Suppressor macrophage (primary cell): ENCODE data around the gene FMN1.

ENCODE experiments used
- DNase-seq, 4 experiments: peaks; one replicate each; pipeline ENCODE4 v3.0.0-alpha.2; 2020 to 2022

FMN1 gene

DNA sequence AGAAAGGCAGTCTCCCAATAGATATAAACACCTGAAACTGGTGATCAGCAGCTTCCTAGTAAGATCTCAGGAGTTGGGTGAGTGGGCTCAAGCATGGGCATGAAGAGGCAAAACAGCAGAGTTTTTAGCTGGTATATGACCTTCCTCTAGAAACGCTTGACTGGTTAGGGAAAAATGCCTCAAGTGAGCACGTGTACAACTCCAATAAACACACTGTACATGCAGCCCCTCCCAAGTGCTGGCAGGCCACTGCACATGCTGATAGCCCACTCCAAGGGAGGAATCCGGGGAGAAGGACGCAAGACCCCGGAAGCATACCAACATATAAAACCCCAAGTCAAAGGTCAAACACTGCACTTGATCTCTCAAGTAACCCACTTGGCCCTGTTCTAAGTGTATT lies 143.0 kb downstream of the FMN1 start:
- DNase-seq, result no peak

DNA sequence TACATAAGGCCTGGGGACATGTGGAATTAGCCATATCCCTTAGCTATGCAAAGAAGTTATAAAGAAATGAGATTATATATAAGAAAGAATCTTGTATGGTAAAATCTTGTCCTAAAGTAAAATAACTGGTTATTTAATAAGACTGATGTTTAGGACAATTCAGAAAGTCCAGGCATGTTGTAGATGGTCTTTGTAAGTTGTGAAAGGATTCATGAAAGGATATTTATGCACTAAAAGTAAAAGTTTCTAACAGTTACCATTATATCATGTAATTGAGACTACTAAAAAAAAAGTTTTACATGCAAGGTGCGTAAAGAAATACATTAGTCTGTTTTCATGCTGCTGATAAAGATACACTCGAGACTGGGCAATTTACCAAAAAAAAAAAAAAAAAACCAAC lies 146.3 kb downstream of the FMN1 start:
- no peak for DNase-seq

DNA sequence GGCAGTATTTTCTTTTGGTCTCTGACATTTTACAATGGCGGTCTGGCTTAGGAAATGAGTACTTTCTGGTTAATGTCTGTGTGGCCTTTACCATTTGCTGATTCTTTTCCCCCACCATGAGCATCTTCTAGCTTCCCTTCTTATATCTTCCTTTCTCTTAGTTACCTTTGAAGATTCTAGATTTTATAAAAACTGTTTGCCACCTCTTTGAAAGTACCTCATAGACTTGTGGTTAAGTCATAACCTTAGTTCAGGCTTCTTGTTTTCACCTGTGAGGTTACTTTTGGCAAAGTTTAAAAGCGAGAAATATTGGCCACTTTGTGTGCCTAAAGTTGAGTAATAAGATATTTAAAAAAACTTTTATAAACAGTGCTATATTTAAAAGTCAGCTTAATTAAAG lies 147.4 kb downstream of the FMN1 start:
- DNase-seq, result no peak

DNA sequence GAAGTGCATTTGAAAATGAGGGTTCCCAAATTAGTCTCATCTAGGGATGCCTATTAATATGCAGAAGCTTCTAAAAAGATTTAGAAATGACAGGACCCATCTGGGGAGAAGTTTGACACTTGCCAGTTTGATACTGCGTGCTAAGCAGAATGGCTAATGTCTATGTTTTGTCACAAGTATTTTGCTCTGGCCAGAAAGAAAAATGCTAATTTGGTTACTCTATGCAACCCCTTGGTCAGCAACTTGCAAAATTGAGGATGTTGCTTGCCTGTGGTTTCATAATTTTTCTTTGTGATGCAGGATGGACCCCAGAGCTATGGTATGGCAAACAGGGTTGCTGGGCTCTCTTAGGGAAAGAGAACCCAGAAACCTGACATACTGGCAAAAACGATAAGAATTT lies 148.2 kb downstream of the FMN1 start:
- DNase-seq, result no peak

DNA sequence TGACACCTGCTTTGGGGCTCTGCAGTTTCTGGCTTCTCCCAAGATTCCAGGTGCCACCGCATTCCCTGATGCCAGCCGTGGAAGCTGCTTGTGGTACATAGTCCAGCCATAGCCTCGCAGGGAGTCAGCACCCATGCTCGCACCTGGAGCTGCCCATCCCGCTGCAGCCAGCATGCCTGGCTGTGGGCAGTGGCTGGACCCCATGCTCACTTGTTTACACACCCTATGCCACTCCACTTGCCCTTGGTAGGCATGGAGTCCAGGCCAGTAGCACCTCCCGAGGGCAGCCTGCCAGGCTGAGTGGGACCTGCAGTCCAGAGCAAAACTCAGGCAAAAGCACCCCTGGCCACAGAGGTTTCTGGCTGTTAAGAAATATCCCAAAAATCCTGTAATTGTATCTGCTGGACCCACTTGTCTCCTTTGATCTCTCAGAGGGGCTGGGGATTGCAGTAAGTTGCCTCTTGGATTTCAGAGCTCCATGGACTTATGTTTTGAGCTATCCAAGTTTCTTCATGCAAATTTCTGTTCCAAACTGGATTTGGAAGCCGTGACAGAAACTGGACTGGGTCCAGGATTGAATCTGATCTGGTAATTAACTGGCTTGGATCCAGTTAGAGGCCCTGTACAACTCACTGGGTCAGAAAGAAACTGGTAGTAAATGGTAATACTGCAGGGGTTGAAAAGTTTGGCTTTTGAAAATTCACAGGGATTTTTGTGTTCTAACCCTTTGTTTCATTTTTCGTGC lies 149.3 kb downstream of the FMN1 start:
- no peak for DNase-seq

DNA sequence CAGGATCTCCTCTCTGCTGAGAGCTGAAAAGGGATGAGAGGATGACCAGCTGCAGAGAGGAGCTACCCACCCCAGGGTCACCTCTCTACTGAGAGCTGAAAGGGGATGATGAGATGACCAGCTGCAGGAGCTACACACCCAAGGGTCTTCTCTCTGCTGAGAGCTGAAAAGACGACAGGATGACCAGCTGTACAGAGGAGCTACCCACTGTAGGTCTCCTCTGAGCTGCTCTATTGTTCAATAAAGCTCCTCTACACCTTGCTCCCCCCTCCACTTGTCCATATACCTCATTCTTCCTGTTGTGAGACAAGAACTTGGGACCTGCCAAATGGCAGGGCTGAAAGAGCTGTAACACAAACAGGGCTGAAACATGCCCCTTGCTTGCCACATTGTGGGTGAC lies 149.9 kb downstream of the FMN1 start:
- no peak for DNase-seq

DNA sequence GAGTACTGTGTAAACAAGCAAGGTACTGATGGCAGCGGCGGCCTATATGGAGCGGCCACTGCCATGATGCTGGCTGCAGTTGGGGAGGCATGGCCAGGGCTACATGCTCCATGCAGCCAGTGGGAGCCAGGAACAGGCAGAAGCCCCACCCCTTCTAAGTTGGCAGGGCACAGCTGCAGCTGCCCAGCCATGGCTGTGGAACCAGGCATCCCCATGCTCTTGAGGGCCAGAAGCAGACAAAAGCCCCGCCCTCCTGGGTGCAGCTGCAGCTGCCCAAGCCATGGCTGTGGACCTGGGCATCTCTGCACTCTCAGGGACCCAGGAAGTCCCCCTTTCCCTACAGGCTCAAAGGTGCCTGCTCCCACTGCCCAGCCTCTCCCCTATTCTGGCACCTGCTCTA lies 150.9 kb downstream of the FMN1 start:
- DNase-seq, result no peak

DNA sequence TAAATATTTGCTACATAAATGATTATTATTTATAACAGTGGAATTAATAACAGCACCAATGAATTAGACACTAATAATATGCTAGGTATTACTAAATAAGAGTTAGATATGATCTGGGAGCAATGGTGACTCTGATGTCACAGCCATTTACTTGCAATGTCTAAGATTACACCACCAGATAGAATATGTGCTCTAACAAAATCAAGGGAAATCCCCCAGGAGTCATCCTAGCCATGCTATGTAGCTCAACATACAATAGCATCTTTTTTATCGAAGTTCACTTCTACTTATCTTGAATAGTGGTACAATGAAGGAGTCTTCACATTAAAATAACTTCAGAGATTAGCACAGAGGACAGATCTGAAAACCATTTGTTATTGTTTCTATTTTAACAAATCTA lies 154.0 kb downstream of the FMN1 start:
- peak in 2 of 4 experiments; percentile 14 to 23 for DNase-seq

DNA sequence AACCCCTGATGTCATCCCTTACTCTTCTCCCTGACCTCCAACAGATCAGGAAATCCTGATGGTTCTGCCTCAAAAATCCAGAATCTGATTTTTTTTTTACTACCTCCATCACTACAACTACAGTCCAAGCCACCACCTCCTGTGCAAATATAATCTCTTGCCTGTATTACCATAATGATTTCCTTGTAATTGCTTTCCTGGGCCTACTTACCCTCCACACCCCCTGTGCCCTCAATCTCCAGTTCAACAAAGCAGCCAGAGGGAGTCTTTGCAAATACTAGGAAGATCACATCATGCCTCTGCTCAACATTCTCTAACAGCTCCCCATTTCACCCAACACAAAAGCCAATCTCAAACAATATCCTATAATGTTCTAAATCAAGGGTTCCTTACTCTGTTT lies 159.9 kb downstream of the FMN1 start:
- DNase-seq, result no peak

DNA sequence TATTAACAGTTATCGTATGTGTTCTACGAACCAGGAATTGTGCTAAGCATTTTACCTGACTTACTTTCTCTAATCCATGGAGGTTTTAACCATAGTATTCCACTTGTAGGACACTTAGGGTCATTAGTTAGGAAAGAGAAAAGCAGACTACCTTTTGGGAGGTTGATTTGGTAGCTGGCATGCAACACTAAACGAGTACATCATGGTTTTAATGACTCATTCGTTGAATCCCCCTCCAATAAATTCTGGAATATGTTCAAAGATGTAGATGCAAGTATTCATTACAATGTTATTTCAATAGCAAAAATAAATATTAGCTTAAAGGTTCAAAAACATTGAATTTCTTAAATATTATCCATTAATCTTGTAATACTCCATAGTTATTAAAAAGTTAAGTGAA lies 162.5 kb downstream of the FMN1 start:
- no peak for DNase-seq

DNA sequence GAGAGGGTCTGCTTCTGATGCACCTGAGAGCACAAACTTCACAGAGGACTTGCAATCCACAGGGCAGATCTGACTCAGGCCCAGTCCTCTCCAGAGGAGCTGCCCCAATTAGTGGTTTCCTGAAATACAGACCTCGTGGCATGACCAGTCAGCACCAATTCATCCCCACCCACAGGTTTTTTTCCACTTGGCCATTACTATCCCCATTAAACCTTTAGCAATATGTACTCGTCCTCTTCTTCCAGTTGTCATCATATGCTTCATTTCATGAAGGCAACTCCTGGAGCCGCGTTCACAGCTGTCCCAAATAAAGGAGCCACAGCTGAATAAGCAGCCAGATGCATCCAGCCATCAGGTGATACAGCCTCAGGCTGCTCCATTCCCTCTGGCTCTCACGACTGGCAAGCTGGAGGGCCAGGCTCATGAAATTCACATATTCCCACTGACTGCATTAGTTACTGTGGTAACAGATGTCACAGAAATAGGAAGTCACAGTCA lies 163.1 kb downstream of the FMN1 start:
- peak; percentile 56 to 76 (median 72) for DNase-seq

DNA sequence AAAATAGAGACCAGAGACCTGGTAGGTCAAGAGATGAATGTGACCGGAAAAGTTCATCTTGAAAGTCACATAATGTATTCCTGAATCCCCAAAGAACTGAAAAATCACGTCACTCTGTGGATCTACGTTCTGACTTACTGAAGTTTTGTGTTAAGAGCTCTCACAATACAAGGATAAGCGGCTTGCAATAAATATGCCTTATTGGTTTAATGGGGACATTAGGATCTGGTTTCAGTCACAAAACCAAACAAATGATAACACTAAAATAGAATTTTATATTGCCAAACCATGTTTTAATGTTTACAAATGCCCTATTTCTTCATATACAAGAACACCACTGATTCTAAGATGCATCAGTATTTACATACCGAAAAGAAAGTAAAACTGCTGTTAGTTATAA lies 164.2 kb downstream of the FMN1 start:
- DNase-seq, result no peak

DNA sequence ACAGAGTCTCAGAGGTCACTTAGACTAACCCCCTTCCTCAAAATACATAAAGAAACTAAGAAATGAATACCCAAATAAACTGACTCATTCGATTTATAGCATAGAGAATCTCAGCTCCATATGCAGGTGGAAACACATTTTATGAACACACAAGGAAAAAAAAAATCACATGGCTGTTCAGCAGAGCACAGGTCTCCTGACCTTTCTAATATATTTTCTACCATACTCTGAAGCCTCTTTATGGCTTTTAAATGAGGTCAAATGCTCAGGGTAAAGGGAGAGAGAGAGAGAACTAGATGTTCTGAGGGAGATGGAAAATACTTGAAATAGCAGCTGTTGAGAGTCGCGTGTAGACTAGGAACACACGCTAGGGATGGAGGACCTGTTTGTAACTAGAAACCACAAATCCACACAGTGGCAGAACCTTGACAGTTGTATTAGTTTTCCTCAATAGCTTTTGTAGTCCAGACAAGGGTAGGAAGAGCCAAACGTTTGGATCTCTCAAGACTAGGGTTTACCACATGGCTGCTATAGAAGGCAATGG lies 165.3 kb downstream of the FMN1 start:
- no peak for DNase-seq

DNA sequence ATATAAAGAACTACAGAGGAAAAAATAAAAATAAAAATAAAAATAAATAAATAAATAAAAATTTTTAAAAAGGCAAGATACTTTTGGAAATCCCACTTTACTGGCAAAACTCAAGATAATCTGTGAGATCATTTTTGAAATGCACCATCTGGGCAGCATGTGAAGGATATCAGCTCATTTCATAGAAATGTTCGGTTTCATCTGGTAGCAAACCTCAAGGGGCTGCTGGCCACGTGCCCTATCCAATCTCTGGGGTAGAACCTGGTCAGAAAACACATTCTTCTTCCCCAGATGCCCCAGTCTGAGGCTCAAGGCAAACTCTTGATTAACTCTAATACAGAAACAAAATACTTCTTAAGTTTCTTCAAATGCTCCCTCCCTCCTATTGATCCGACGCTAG lies 166.0 kb downstream of the FMN1 start:
- DNase-seq, result no peak

DNA sequence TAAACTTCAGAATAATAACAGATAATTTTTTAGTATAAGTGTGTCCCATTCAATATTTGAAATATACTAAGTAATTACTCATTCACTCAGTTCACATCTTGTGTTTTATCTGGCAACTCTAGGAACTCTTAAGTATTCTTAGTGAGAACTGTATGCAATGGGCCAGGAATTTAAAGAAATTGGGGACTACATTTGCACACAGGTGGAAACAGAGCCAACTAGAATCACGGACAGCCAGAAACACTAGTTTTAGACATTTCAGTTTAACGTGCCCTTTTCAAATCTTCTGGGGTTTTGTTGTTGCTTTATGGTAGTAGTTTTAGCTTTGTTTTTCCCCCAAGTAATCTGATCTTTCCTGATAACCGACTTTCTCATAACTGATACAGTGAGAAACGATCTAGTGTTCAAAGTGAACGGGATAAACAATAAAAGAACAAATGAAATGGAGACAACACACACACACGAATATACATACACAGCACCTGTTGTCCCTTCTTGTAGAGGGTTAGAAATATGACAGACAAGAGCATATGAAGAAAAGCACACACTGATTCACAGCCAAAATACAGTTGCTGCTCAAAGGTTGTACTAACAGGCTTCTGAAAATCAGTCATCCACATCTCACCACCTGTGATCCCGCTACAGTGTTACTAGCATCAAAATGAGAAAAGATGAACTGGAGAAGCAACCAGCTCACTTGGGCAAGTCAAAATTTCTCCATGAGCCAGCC lies 167.0 kb downstream of the FMN1 start:
- DNase-seq, result no peak

DNA sequence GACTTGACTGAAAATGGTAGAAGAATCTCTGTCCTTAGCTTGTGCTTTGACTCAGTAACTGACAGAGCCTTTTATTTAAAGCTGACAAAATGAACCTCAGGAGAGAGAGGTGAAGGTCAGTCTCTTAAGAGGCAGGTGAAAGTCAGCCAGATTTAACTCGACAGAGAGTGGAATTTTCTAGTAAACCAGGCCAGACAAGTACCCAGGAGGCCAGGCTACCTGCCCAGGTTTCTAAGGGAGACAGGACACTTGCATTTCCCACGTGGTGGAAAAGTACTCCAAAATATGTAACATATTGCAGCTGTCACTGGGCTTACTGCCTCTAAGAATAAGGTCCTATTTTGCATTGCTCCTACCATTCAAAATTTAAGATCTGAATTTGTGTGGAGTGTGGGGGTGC lies 167.9 kb downstream of the FMN1 start:
- no peak for DNase-seq

DNA sequence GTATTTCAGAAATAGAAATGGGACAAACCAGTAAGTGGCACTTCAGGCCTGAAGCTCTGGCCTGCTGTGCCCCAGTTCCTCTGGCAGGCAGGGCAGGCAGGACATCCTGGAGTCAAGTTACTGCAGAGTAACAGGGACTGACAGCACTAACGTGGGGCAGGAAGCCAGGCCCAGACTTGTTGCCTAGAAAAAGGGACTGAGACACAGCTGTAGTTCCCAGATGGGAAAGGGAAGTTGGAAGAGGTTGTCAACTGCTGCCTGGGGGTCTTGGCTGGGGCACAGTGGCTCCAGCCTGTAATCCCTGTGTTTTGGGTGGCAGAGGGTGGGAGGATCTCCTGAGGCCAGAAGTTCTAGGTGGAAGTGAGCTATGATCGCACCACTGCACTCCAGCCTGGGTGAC lies 171.9 kb downstream of the FMN1 start:
- peak; percentile 24 to 51 (median 47) for DNase-seq

DNA sequence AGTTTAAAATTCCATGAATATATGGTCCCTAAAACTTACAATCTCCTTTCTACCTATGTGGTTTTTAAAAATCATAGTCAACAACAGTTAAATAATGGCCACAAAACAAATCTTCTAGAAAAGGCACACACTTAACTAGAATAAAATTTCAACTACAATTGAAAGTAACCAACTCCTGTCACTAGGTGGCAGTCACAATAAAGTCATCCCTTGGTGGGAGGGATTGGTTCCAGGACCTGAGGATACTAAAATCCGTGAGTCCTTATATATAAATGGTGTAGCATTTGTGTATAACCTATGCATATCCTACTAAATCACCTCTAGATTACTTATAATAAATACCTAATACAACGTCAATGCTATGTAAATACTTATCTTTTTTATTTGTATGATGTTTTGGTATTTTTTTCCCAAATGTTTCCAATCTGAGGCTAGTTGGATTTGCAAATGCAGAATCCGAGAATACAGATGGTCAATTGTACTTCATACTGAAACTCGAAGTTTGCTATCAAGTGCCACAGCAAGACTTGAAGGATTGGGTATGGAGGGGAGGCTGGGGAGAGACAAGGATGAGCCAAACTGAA lies 172.6 kb downstream of the FMN1 start:
- DNase-seq, result peak; percentile 40 to 60 (median 54)

DNA sequence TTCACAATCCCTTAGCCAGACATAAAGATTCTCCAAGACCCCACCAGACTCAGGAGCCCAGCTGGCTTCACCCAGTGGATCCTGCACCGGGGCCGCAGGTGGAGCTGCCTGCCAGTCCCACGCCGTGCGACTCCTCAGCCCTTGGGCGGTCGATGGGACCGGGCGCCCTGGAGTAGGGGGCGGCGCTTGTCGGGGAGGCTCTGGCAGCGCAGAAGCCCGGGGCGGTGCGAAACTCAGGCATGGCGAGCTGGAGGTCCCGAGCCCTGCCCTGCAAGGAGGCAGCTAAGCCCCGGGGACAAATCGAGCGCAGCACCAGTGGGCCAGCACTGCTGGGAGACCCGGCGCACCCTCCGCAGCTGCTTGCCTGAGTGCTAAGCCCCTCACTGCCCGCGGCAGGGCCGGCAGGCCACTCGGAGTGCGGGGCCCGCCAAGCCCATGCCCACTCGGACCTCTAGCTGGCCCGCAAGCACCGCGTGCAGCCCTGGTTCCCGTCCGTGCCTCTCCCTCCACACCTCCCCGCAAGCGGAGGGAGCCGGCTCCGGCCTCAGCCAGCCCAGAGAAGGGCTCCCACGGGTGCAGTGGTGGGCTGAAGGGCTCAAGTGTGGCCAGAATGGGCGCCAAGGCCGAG lies 175.0 kb downstream of the FMN1 start:
- no peak for DNase-seq

DNA sequence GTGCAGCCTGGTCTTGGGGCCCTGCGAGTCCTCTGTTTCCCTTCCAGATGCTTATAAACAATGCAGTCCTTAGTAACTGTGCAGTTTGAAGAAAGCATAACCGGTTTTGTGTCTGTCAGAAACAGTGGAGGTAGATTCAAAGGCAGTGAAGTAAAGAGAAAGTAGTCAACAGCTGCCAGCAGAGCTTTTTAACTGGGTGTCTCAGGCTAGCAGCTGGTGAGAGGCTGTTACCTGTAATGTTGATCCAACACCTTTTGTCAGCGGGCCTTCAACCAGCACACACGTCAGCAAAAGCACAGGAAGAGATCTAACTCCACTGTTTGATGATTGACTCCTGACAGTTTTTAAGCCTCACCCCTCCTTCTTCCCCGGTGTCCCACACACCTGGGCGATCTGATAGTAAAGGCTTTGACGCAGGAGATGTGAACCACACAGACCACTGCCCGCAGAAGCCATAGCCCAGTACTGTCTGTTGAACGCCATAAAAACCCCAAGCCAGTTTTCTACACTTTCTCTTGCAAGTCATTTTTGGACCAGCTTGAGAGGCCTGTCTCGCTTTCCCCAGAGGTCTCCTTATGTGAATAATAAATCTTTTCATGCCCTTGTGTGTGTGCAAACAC lies 178.0 kb downstream of the FMN1 start:
- DNase-seq, result no peak

DNA sequence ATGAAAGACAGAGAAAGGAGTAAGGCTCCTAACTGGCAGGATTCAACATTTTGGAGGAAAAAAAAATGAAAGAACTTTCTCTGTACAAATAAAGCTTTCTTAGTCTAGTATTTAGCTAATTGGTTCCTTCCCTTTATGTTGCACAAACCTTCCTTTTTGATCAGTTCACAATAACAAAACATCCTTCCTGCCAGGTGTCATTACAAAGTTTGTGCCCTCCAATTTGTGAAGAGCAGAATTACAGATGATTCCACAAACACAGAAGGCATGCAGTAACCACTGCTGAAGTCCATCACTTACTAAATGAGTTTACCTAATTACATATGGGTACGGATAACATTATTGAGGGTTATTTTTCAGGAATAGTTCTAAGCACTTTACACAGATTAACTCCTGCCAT lies 179.9 kb downstream of the FMN1 start:
- DNase-seq, result no peak

DNA sequence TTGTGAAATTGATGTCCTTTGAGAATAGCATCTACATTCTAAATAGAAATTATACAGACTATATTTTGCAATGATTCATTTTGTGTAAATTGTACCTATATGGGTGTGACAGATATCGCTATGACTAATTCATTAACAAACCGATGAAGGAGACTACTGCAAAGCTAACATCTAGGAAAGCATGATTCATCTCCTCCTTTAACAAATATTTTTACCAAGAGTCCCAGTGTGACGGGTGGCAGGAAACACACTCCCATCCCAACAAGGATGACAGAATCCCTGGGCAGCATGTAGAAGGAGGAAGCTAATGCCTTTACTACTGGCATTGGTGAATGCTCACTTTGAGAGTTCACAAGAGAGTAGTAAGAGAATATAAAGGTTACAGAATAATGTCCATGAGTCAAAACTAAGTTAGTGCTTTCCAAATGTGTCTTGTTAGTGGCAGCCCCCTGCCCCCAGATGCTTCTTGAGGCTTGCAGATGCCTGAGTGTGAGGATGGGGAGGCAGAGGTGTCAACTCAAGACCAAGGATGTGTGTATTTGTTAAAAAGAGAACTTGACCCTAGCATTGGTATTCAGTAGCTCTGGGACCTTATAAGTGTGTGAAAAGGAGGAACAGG lies 180.6 kb downstream of the FMN1 start:
- DNase-seq, result peak; percentile 20 to 66 (median 32)
